ENCODE results near the gene SHROOM3.

DNA sequence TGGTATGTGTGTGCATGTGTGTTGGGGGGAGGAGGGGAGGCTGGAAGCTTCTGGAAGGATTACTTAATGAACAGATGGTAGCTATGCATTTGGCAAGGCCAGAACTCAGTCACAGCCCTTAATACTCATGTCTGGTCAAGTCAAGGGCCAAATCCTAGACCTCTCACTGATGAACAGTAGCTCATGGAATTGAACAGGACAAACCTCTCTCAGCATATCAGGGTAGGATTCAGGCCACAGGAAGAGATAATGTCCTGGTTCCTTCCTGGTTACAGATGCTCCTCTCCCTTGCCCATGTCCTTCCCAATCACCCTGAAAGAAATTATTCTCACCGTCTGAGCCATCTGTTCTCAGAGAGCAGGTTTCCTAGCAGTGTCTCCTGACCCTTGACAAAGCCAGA, 297.2 kb downstream of the SHROOM3 start:
- TF ChIP-seq CTCF (IDR thresholded peaks at IDR 0.05) (no peak), POLR2AphosphoS5 (IDR thresholded peaks at IDR 0.05) (no peak), POLR2A (IDR thresholded peaks at IDR 0.05; ENCODE audit: low read depth) (no peak), EP300 (IDR thresholded peaks at IDR 0.05) (no peak)

Data from esophagus muscularis mucosa (tissue), 4 donors.